Vagina (tissue), 2 donors: ENCODE results near the gene UBE2O.

Experiments used
- POLR2A ChIP-seq, 2 donors: fragments of 450-650 bp; IDR thresholded peaks; one replicate each; pipeline ENCODE4 v1.6.1; 2017; ENCODE audit warnings: antibody characterized with exemption in 2 of 2, mild to moderate bottlenecking in 2 of 2, moderate library complexity in 2 of 2
- TF ChIP-seq, protein P1 (sequence below), 3 experiments: fragments of 450-650 bp in 2 of 3; fragments of 200-600 bp in 1 of 3; sonication (generic) in 1 of 3; IDR thresholded peaks; one replicate each; pipeline ENCODE4 v1.5.1; 2017 to 2019; ENCODE audit warnings: antibody characterized with exemption in 3 of 3, mild to moderate bottlenecking in 2 of 3, moderate library complexity in 2 of 3

- TF ChIP-seq, protein P1, sequence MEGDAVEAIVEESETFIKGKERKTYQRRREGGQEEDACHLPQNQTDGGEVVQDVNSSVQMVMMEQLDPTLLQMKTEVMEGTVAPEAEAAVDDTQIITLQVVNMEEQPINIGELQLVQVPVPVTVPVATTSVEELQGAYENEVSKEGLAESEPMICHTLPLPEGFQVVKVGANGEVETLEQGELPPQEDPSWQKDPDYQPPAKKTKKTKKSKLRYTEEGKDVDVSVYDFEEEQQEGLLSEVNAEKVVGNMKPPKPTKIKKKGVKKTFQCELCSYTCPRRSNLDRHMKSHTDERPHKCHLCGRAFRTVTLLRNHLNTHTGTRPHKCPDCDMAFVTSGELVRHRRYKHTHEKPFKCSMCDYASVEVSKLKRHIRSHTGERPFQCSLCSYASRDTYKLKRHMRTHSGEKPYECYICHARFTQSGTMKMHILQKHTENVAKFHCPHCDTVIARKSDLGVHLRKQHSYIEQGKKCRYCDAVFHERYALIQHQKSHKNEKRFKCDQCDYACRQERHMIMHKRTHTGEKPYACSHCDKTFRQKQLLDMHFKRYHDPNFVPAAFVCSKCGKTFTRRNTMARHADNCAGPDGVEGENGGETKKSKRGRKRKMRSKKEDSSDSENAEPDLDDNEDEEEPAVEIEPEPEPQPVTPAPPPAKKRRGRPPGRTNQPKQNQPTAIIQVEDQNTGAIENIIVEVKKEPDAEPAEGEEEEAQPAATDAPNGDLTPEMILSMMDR (IDR thresholded peaks at IDR 0.05): no peak
- TF ChIP-seq POLR2A (IDR thresholded peaks at IDR 0.05): no peak
Observed at GRCh38 chr17:76462556-76463290, 9.8 kb upstream of the UBE2O start.
